Measurements from ENCODE around the gene TTC9C. TPM values are rescaled to one million over a fixed set of nuclear protein-coding genes. Genes with fewer than 3 reads are reported as not detected.

The TTC9C gene
- total RNA-seq, 1 experiment from 2014 or later = 71.4 TPM

DNA sequence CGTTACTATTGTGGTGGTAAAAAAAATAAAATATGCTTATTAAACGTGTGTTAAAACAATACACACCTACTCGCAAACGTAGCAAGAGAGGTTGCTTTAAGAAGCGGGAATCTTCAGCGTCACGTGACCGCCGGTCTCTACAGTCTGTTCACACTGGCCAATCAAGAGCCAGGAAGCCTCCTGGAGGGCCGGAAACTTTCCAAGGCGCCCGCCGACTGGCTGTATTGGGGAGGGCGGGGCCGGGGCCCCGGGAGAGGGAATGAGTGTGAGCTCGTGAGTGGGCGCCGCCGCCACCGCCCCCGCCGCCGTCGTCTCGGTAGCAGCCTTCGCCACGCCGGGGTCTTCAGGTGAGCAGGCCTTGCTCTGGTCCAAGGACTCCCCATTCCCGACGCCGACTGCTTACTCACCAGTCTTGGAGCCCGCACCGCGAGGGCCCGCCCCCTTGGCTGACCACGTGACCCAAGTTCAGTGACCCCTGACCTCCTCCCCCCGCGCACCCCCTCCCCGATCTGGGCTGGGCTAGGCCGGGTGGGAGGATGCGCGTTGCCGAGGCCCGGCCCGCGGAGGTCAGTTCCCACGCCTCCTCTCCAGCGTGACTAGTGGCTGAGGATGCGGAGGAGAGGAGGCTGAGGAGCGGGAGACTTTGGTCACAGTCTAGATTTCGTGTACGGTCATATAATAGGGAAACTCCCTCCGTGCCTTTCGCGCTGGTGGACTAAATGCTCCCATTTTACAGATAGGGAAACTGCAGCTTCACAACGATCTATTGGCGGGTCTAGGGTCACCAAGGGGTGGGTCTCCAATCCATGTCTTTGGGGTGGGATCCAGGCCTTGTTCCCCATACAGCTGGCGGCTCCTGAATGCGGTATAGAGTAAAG lies 43.1 kb downstream of the TTC9C start, which contains the start of gene TAF6L:
Gene TAF6L (plus strand): TSS at position 253 of the 878 bp plus-strand sequence. CDS start 4,388 bp downstream, outside the sequence.
- H2AFZ ChIP-seq = peak within 1 kb of the TSS; percentile 85
- H3K79me2 ChIP-seq (ENCODE audit: low read depth) = peaks cover 23% of the 10 kb centered on the region
- peak; percentile 95 to 97 for DNase-seq
- CTCF ChIA-PET = interaction anchor here (0.5 to 1.8 kb wide), 4 partner anchors 15 to 103 kb away, joined by 4 to 7 read pairs (median 5); partner anchors contain the start of gene ZBTB3
- no peaks in the 10 kb centered on the region for H3K9me2 ChIP-seq (ENCODE audit: insufficient read depth)
- H3K4me3 ChIP-seq = peak within 1 kb of the TSS; percentile 59
- intact Hi-C loops (cut with micrococcal nuclease; ENCODE audit: unreplicated experiment) = loop anchor here (1.0 kb wide), 1 partner anchor 43 kb away; the partner anchor contains the start of gene TTC9C
- POLR2A ChIA-PET (ENCODE audit: unreplicated experiment) = interaction anchor here (0.5 to 1.2 kb wide), 16 partner anchors 10 to 1968 kb away, joined by 3 to 38 read pairs (median 4); partner anchors contain the start of genes C11orf98, CSKMT, GANAB and HNRNPUL2
- peak within 1 kb of the TSS; percentile 77 for H3K27ac ChIP-seq
- H3K9me3 ChIP-seq (ENCODE audit: insufficient read depth, low read depth) = no peaks in the 10 kb centered on the region
- TF ChIP-seq, protein P1, sequence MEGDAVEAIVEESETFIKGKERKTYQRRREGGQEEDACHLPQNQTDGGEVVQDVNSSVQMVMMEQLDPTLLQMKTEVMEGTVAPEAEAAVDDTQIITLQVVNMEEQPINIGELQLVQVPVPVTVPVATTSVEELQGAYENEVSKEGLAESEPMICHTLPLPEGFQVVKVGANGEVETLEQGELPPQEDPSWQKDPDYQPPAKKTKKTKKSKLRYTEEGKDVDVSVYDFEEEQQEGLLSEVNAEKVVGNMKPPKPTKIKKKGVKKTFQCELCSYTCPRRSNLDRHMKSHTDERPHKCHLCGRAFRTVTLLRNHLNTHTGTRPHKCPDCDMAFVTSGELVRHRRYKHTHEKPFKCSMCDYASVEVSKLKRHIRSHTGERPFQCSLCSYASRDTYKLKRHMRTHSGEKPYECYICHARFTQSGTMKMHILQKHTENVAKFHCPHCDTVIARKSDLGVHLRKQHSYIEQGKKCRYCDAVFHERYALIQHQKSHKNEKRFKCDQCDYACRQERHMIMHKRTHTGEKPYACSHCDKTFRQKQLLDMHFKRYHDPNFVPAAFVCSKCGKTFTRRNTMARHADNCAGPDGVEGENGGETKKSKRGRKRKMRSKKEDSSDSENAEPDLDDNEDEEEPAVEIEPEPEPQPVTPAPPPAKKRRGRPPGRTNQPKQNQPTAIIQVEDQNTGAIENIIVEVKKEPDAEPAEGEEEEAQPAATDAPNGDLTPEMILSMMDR (conservative IDR thresholded peaks at IDR 0.05) = no peak
- no peak for TF ChIP-seq EZH2 (IDR thresholded peaks at IDR 0.05; ENCODE audit: low read depth)
- H4K20me1 ChIP-seq (ENCODE audit: insufficient read depth) = no peaks in the 10 kb centered on the region
- TSS peak; percentile 27 for BruUV-seq (replicated peaks)
- peak within 1 kb of the TSS; percentile 84 for H3K4me2 ChIP-seq
- H3K36me3 ChIP-seq (ENCODE audit: low read depth) = 0 out of 2 replicates have a peak, but pooled peaks cover 13% of the 10 kb centered on the region
- H3F3A ChIP-seq (ENCODE audit: insufficient read depth, low read depth) = peaks cover 52% of the 10 kb centered on the region
- H3K4me1 ChIP-seq (replicated peaks; ENCODE audit: insufficient read depth) = peaks cover 14% of the 10 kb centered on the region
- H3K27me3 ChIP-seq (ENCODE audit: insufficient read depth, low read depth) = no peaks in the 10 kb centered on the region

GRCh38 chr11:62774407-62774806 lies 46.1 kb downstream of the TTC9C start:
- H3K4me1 ChIP-seq (replicated peaks; ENCODE audit: insufficient read depth) = peaks cover 14% of the 10 kb centered on the region
- H3K36me3 ChIP-seq (ENCODE audit: low read depth) = 0 out of 2 replicates have a peak, but pooled peaks cover 6% of the 10 kb centered on the region
- no peak overlapping the region for H3K4me2 ChIP-seq
- no peaks in the 10 kb centered on the region for H4K20me1 ChIP-seq (ENCODE audit: insufficient read depth)
- BruUV-seq (replicated peaks) = no TSS peak
- no peaks in the 10 kb centered on the region for H3K27me3 ChIP-seq (ENCODE audit: insufficient read depth, low read depth)
- no peak overlapping the region for H3K4me3 ChIP-seq
- H3K27ac ChIP-seq = no peak overlapping the region
- peaks cover 23% of the 10 kb centered on the region for H3K79me2 ChIP-seq (ENCODE audit: low read depth)
- no peak for TF ChIP-seq EZH2 (IDR thresholded peaks at IDR 0.05; ENCODE audit: low read depth)
- TF ChIP-seq, protein P1 (conservative IDR thresholded peaks at IDR 0.05) = no peak
- ChIA-PET POLR2A (ENCODE audit: unreplicated experiment) (no interaction called here), CTCF (interaction anchor here (0.6 to 1.4 kb wide), 2 partner anchors 12 to 1002 kb away, joined by 4 to 18 read pairs; no protein-coding TSS in a partner anchor)
- intact Hi-C loops (cut with micrococcal nuclease; ENCODE audit: unreplicated experiment) = no loop called here
- H3K9me2 ChIP-seq (ENCODE audit: insufficient read depth) = no peaks in the 10 kb centered on the region
- H3K9me3 ChIP-seq (ENCODE audit: insufficient read depth, low read depth) = no peaks in the 10 kb centered on the region
- DNase-seq = no peak
- H3F3A ChIP-seq (ENCODE audit: insufficient read depth, low read depth) = peaks cover 31% of the 10 kb centered on the region
- no peak overlapping the region for H2AFZ ChIP-seq

GRCh38 chr11:62775646-62776045 lies 47.4 kb downstream of the TTC9C start:
- POLR2A ChIA-PET (ENCODE audit: unreplicated experiment) = no interaction called here
- H3K27ac ChIP-seq = no peak overlapping the region
- BruUV-seq (replicated peaks) = no TSS peak

More at GRCh38 chr11:62775646-62776045, 47.4 kb downstream of the TTC9C start:
- Histone ChIP-seq H2AFZ (no peak overlapping the region), H3K79me2 (ENCODE audit: low read depth) (peaks cover 23% of the 10 kb centered on the region), H3K9me2 (ENCODE audit: insufficient read depth) (no peaks in the 10 kb centered on the region), H3K9me3 (ENCODE audit: insufficient read depth, low read depth) (no peaks in the 10 kb centered on the region), H3K27me3 (ENCODE audit: insufficient read depth, low read depth) (no peaks in the 10 kb centered on the region), H3K4me1 (replicated peaks; ENCODE audit: insufficient read depth) (peaks cover 11% of the 10 kb centered on the region), H4K20me1 (ENCODE audit: insufficient read depth) (no peaks in the 10 kb centered on the region), H3K4me3 (no peak overlapping the region), H3F3A (ENCODE audit: insufficient read depth, low read depth) (peaks cover 19% of the 10 kb centered on the region), H3K4me2 (no peak overlapping the region), H3K36me3 (ENCODE audit: low read depth) (0 out of 2 replicates have a peak, but pooled peaks cover 6% of the 10 kb centered on the region)
- intact Hi-C loops (cut with micrococcal nuclease; ENCODE audit: unreplicated experiment) = no loop called here
- CTCF ChIA-PET = interaction anchor here (1.4 kb wide), 1 partner anchor 11 kb away, joined by 18 read pairs; no protein-coding TSS in a partner anchor
- DNase-seq = no peak
- no peak for TF ChIP-seq EZH2 (IDR thresholded peaks at IDR 0.05; ENCODE audit: low read depth)
- TF ChIP-seq, protein P1 (conservative IDR thresholded peaks at IDR 0.05) = no peak

Measured in PC-9 (cell line).